ENCODE results near the gene FANCD2OS.
"Not testable (repeated sequence)": the region's sequence is repeated elsewhere in the genome, so short reads cannot be mapped to it uniquely, and the experiment has no call there.

FANCD2OS gene

GRCh38 chr3:10140996-10141546, 33.0 kb upstream of the FANCD2OS start:
- H4K20me1 ChIP-seq (ENCODE audit: insufficient read depth, low read length, poor library complexity, severe bottlenecking) = peaks cover 33% of the 10 kb centered on the region
- H3K9me2 ChIP-seq (replicated peaks; ENCODE audit: low read depth, low read length) = no peaks in the 10 kb centered on the region
- no peaks in the 10 kb centered on the region for H3K36me3 ChIP-seq (ENCODE audit: insufficient read depth, low read length)
- peak overlapping the region; percentile 100 for H3K4me3 ChIP-seq (ENCODE audit: low read length, poor library complexity, severe bottlenecking)
- peak overlapping the region; percentile 80 for H3K9ac ChIP-seq (ENCODE audit: low read depth, low read length, poor library complexity, severe bottlenecking)
- H3F3A ChIP-seq (ENCODE audit: low read depth) = no peaks in the 10 kb centered on the region
- peak overlapping the region; percentile 93 for H2AFZ ChIP-seq (ENCODE audit: low read length)
- no peaks in the 10 kb centered on the region for H3K9me3 ChIP-seq (ENCODE audit: insufficient read depth, low read depth, low read length)
- H3K27me3 ChIP-seq (ENCODE audit: insufficient read depth, low read length, poor library complexity, severe bottlenecking) = no peaks in the 10 kb centered on the region
- peaks cover 43% of the 10 kb centered on the region for H3K79me2 ChIP-seq (ENCODE audit: insufficient read depth, low read length)
- peaks cover 28% of the 10 kb centered on the region for H3K4me1 ChIP-seq (ENCODE audit: insufficient read depth, low read length, poor library complexity, severe bottlenecking)
- TF ChIP-seq CTCF (conservative IDR thresholded peaks at IDR 0.05; ENCODE audit: low read length) = no peak
- no peak for TF ChIP-seq EZH2phosphoT487 (IDR thresholded peaks at IDR 0.05; ENCODE audit: borderline replicate concordance)
- H3K4me2 ChIP-seq (ENCODE audit: low read depth, low read length, poor library complexity, severe bottlenecking) = peak overlapping the region; percentile 73

- no peaks in the 10 kb centered on the region for H3K9me3 ChIP-seq (ENCODE audit: insufficient read depth, low read depth, low read length)
- H3K27me3 ChIP-seq (ENCODE audit: insufficient read depth, low read length, poor library complexity, severe bottlenecking) = no peaks in the 10 kb centered on the region
- H3K79me2 ChIP-seq (ENCODE audit: insufficient read depth, low read length) = peaks cover 4% of the 10 kb centered on the region
- no peaks in the 10 kb centered on the region for H3F3A ChIP-seq (ENCODE audit: low read depth)
- H3K4me2 ChIP-seq (ENCODE audit: low read depth, low read length, poor library complexity, severe bottlenecking) = no peak overlapping the region
- TF ChIP-seq CTCF (conservative IDR thresholded peaks at IDR 0.05; ENCODE audit: low read length) = no peak
- no peak for TF ChIP-seq EZH2phosphoT487 (IDR thresholded peaks at IDR 0.05; ENCODE audit: borderline replicate concordance)
- H3K9ac ChIP-seq (ENCODE audit: low read depth, low read length, poor library complexity, severe bottlenecking) = no peak overlapping the region
- no peaks in the 10 kb centered on the region for H3K9me2 ChIP-seq (replicated peaks; ENCODE audit: low read depth, low read length)
- no peak overlapping the region for H2AFZ ChIP-seq (ENCODE audit: low read length)
- H3K36me3 ChIP-seq (ENCODE audit: insufficient read depth, low read length) = no peaks in the 10 kb centered on the region
- peaks cover 15% of the 10 kb centered on the region for H3K4me1 ChIP-seq (ENCODE audit: insufficient read depth, low read length, poor library complexity, severe bottlenecking)
- H4K20me1 ChIP-seq (ENCODE audit: insufficient read depth, low read length, poor library complexity, severe bottlenecking) = no peaks in the 10 kb centered on the region
- H3K4me3 ChIP-seq (ENCODE audit: low read length, poor library complexity, severe bottlenecking) = no peak overlapping the region
Measured at GRCh38 chr3:10137178-10137577, 29.1 kb upstream of the FANCD2OS start.

- no peak overlapping the region for H2AFZ ChIP-seq (ENCODE audit: low read length)
- H3K9me2 ChIP-seq (replicated peaks; ENCODE audit: low read depth, low read length) = no peaks in the 10 kb centered on the region
- no peaks in the 10 kb centered on the region for H3K9me3 ChIP-seq (ENCODE audit: insufficient read depth, low read depth, low read length)
- H3F3A ChIP-seq (ENCODE audit: low read depth) = no peaks in the 10 kb centered on the region
- peaks cover 15% of the 10 kb centered on the region for H3K4me1 ChIP-seq (ENCODE audit: insufficient read depth, low read length, poor library complexity, severe bottlenecking)
- H4K20me1 ChIP-seq (ENCODE audit: insufficient read depth, low read length, poor library complexity, severe bottlenecking) = no peaks in the 10 kb centered on the region
- H3K9ac ChIP-seq (ENCODE audit: low read depth, low read length, poor library complexity, severe bottlenecking) = no peak overlapping the region
- no peaks in the 10 kb centered on the region for H3K27me3 ChIP-seq (ENCODE audit: insufficient read depth, low read length, poor library complexity, severe bottlenecking)
- H3K79me2 ChIP-seq (ENCODE audit: insufficient read depth, low read length) = no peaks in the 10 kb centered on the region
- no peak overlapping the region for H3K4me2 ChIP-seq (ENCODE audit: low read depth, low read length, poor library complexity, severe bottlenecking)
- H3K4me3 ChIP-seq (ENCODE audit: low read length, poor library complexity, severe bottlenecking) = no peak overlapping the region
- TF ChIP-seq CTCF (conservative IDR thresholded peaks at IDR 0.05; ENCODE audit: low read length) = no peak
- no peak for TF ChIP-seq EZH2phosphoT487 (IDR thresholded peaks at IDR 0.05; ENCODE audit: borderline replicate concordance)
- H3K36me3 ChIP-seq (ENCODE audit: insufficient read depth, low read length) = no peaks in the 10 kb centered on the region
Measured at GRCh38 chr3:10136426-10137005, 28.5 kb upstream of the FANCD2OS start.

GRCh38 chr3:10135872-10136271, 27.8 kb upstream of the FANCD2OS start:
- H3K9me2 ChIP-seq (replicated peaks; ENCODE audit: low read depth, low read length) = not testable (repeated sequence)

More at GRCh38 chr3:10135872-10136271, 27.8 kb upstream of the FANCD2OS start:
- not testable (repeated sequence) for H3K4me3 ChIP-seq (ENCODE audit: low read length, poor library complexity, severe bottlenecking); H3K36me3 ChIP-seq (ENCODE audit: insufficient read depth, low read length); H3F3A ChIP-seq (ENCODE audit: low read depth); H3K4me2 ChIP-seq (ENCODE audit: low read depth, low read length, poor library complexity, severe bottlenecking); H3K27me3 ChIP-seq (ENCODE audit: insufficient read depth, low read length, poor library complexity, severe bottlenecking); H3K9ac ChIP-seq (ENCODE audit: low read depth, low read length, poor library complexity, severe bottlenecking); H4K20me1 ChIP-seq (ENCODE audit: insufficient read depth, low read length, poor library complexity, severe bottlenecking); H3K9me3 ChIP-seq (ENCODE audit: insufficient read depth, low read depth, low read length); H2AFZ ChIP-seq (ENCODE audit: low read length); H3K79me2 ChIP-seq (ENCODE audit: insufficient read depth, low read length)
- peaks cover 11% of the 10 kb centered on the region for H3K4me1 ChIP-seq (ENCODE audit: insufficient read depth, low read length, poor library complexity, severe bottlenecking)
